ENCODE measurements around the gene CNTNAP2. TPM values are rescaled to one million over a fixed set of nuclear protein-coding genes. Genes with fewer than 3 reads are reported as not detected.

The CNTNAP2 gene
- total RNA-seq, 1 experiment from 2014 or later: 42.5 TPM

DNA sequence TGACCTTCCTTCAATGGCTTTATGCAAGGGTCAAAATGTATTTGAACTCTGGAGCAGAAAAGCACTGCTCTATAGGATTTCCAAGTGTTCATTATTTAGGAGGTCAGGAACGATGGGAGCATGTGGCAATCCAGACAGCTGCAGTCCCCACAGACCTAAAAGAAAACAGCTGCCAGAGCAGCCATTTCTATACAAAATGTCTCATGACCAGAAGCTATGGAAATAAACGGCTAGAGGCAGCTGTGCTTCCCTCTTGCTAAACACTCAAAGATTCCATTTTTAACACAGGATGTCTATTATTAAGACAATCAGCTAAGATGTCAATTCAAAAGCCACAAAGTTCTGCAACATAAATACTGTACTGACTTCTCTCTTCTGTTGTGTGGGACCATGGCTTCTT lies 1594.8 kb downstream of the CNTNAP2 start:
- Mint-ChIP-seq H3K9me3 (ENCODE audit: unreplicated experiment) (no peaks in the 10 kb centered on the region), H3K4me1 (ENCODE audit: low read depth, unreplicated experiment) (no peaks in the 10 kb centered on the region), H3K36me3 (ENCODE audit: insufficient read depth, unreplicated experiment) (no peaks in the 10 kb centered on the region), H3K27ac (ENCODE audit: unreplicated experiment) (no peak overlapping the region), H3K27me3 (ENCODE audit: insufficient read depth, unreplicated experiment) (peaks cover 2% of the 10 kb centered on the region), H3K4me3 (ENCODE audit: unreplicated experiment) (no peak overlapping the region)
- POLR2A ChIA-PET: no interaction called here
- no TSS peak for BruUV-seq (replicated peaks)
- TF ChIP-seq, protein P1, sequence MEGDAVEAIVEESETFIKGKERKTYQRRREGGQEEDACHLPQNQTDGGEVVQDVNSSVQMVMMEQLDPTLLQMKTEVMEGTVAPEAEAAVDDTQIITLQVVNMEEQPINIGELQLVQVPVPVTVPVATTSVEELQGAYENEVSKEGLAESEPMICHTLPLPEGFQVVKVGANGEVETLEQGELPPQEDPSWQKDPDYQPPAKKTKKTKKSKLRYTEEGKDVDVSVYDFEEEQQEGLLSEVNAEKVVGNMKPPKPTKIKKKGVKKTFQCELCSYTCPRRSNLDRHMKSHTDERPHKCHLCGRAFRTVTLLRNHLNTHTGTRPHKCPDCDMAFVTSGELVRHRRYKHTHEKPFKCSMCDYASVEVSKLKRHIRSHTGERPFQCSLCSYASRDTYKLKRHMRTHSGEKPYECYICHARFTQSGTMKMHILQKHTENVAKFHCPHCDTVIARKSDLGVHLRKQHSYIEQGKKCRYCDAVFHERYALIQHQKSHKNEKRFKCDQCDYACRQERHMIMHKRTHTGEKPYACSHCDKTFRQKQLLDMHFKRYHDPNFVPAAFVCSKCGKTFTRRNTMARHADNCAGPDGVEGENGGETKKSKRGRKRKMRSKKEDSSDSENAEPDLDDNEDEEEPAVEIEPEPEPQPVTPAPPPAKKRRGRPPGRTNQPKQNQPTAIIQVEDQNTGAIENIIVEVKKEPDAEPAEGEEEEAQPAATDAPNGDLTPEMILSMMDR (IDR thresholded peaks at IDR 0.05; ENCODE audit: insufficient read depth in 1 of 2, low read depth in 1 of 2, low read length in 1 of 2, severe bottlenecking in 1 of 2, unreplicated experiment in 1 of 2): no peak
- Histone ChIP-seq H3K9me3 (peaks cover 4% of the 10 kb centered on the region; the same call in 1 of the 2 replicates), H3K27me3 (replicated peaks; ENCODE audit: control insufficient read depth, insufficient read depth, low read length) (no peaks in the 10 kb centered on the region), H3K36me3 (ENCODE audit: control insufficient read depth, insufficient read depth, low read length) (no peaks in the 10 kb centered on the region), H3K4me3 (ENCODE audit: low read depth, low read length) (no peak overlapping the region), H3K4me1 (no peaks in the 10 kb centered on the region)
- CTCF ChIA-PET: no interaction called here
- intact Hi-C loops (cut with micrococcal nuclease; ENCODE audit: unreplicated experiment): no loop called here
- DNase-seq: no peak

- Mint-ChIP-seq H3K9me3 (ENCODE audit: unreplicated experiment) (no peaks in the 10 kb centered on the region), H3K36me3 (ENCODE audit: insufficient read depth, unreplicated experiment) (no peaks in the 10 kb centered on the region), H3K4me1 (ENCODE audit: low read depth, unreplicated experiment) (no peaks in the 10 kb centered on the region), H3K27ac (ENCODE audit: unreplicated experiment) (no peak overlapping the region), H3K4me3 (ENCODE audit: unreplicated experiment) (no peak overlapping the region), H3K27me3 (ENCODE audit: insufficient read depth, unreplicated experiment) (no peaks in the 10 kb centered on the region)
- TF ChIP-seq, protein P1 (IDR thresholded peaks at IDR 0.05; ENCODE audit: insufficient read depth in 1 of 2, low read depth in 1 of 2, low read length in 1 of 2, severe bottlenecking in 1 of 2, unreplicated experiment in 1 of 2): no peak
- DNase-seq: no peak
- Histone ChIP-seq H3K36me3 (ENCODE audit: control insufficient read depth, insufficient read depth, low read length) (no peaks in the 10 kb centered on the region), H3K4me3 (ENCODE audit: low read depth, low read length) (no peak overlapping the region), H3K9me3 (no peaks in the 10 kb centered on the region), H3K4me1 (no peaks in the 10 kb centered on the region), H3K27me3 (replicated peaks; ENCODE audit: control insufficient read depth, insufficient read depth, low read length) (no peaks in the 10 kb centered on the region)
- intact Hi-C loops (cut with micrococcal nuclease; ENCODE audit: unreplicated experiment): loop anchor here (10.0 kb wide), 1 partner anchor 157 kb away; no protein-coding TSS in a partner anchor
- CTCF ChIA-PET: no interaction called here
- BruUV-seq (replicated peaks): no TSS peak
- POLR2A ChIA-PET: no interaction called here
These were observed 1605.6 kb downstream of the CNTNAP2 start for GRCh38 chr7:147721962-147722830.

DNA sequence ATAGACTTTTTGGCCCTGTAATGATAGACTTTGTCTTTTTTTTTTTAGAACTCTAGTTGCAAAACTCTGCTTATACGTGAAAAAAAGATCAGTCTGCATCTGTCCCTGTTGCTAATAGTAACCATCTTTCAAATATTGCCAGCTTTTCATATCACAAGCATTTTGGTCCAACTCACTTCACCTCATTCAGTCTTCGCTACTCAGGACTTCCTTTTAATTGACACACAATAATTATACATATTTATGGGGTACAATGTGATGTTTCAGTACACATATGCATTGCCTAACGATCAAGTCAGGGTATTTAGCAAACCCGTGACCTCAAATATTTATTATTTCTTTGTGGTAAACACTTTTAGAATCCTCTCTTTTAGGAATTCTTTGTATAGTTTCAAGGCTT lies 1606.9 kb downstream of the CNTNAP2 start:
- POLR2A ChIA-PET: no interaction called here
- no peaks in the 10 kb centered on the region for H3K4me1 Mint-ChIP-seq (ENCODE audit: low read depth, unreplicated experiment)
- H3K27me3 Mint-ChIP-seq (ENCODE audit: insufficient read depth, unreplicated experiment): no peaks in the 10 kb centered on the region
- no peak overlapping the region for H3K27ac Mint-ChIP-seq (ENCODE audit: unreplicated experiment)
- CTCF ChIA-PET: no interaction called here
- no peak for DNase-seq
- H3K36me3 ChIP-seq (ENCODE audit: control insufficient read depth, insufficient read depth, low read length): no peaks in the 10 kb centered on the region
- no peaks in the 10 kb centered on the region for H3K4me1 ChIP-seq
- no peaks in the 10 kb centered on the region for H3K27me3 ChIP-seq (replicated peaks; ENCODE audit: control insufficient read depth, insufficient read depth, low read length)
- no TSS peak for BruUV-seq (replicated peaks)
- no peak overlapping the region for H3K4me3 Mint-ChIP-seq (ENCODE audit: unreplicated experiment)
- no peaks in the 10 kb centered on the region for H3K9me3 Mint-ChIP-seq (ENCODE audit: unreplicated experiment)
- H3K9me3 ChIP-seq: no peaks in the 10 kb centered on the region
- no peak overlapping the region for H3K4me3 ChIP-seq (ENCODE audit: low read depth, low read length)
- intact Hi-C loops (cut with micrococcal nuclease; ENCODE audit: unreplicated experiment): loop anchor here (10.0 kb wide), 1 partner anchor 159 kb away; no protein-coding TSS in a partner anchor
- TF ChIP-seq, protein P1 (IDR thresholded peaks at IDR 0.05; ENCODE audit: insufficient read depth in 1 of 2, low read depth in 1 of 2, low read length in 1 of 2, severe bottlenecking in 1 of 2, unreplicated experiment in 1 of 2): no peak
- no peaks in the 10 kb centered on the region for H3K36me3 Mint-ChIP-seq (ENCODE audit: insufficient read depth, unreplicated experiment)

All from Caco-2 (cell line).